Brain microvascular endothelial cell (primary cell): ENCODE results near the gene BDNF.
"Not testable (repeated sequence)": the region's sequence is repeated elsewhere in the genome, so short reads cannot be mapped to it uniquely, and the experiment has no call there.

Experiments used
- DNase-seq: peaks from one replicate; pipeline ENCODE4 v3.0.0-alpha.2; 2020
- H3K27ac ChIP-seq: fragments of 250-450 bp; sonication (Bioruptor Pico); 2 replicates; pipeline ENCODE4 v1.5.1; 2020; ENCODE audit warnings: mild to moderate bottlenecking, moderate library complexity
- H3K27me3 ChIP-seq: fragments of 250-450 bp; sonication (Bioruptor Pico); replicated peaks from 2 replicates; pipeline ENCODE4 v1.5.1; 2020; ENCODE audit warnings: mild to moderate bottlenecking
- H3K36me3 ChIP-seq: fragments of 250-450 bp; sonication (Bioruptor Pico); replicated peaks from 2 replicates; pipeline ENCODE4 v1.5.1; 2020; ENCODE audit warnings: mild to moderate bottlenecking
- H3K4me3 ChIP-seq: 2 replicates; pipeline ENCODE4 v1.5.1; 2011; ENCODE audit warnings: low read depth, mild to moderate bottlenecking, control low read depth, low read length, moderate library complexity
- CTCF ChIP-seq: IDR thresholded peaks from 2 replicates; pipeline ENCODE4 v1.5.1; 2011; ENCODE audit warnings: low read depth, mild to moderate bottlenecking, moderate library complexity, low read length, control low read depth, inconsistent platforms; ENCODE audit errors: missing control alignments
- in situ Hi-C: cut with HindIII; loops from 2 replicates; pipeline ENCODE4 v1.10.0; 2017; ENCODE audit warnings: low sequenced_read_pairs, low pct_ligation_motif_present

Gene BDNF

DNA sequence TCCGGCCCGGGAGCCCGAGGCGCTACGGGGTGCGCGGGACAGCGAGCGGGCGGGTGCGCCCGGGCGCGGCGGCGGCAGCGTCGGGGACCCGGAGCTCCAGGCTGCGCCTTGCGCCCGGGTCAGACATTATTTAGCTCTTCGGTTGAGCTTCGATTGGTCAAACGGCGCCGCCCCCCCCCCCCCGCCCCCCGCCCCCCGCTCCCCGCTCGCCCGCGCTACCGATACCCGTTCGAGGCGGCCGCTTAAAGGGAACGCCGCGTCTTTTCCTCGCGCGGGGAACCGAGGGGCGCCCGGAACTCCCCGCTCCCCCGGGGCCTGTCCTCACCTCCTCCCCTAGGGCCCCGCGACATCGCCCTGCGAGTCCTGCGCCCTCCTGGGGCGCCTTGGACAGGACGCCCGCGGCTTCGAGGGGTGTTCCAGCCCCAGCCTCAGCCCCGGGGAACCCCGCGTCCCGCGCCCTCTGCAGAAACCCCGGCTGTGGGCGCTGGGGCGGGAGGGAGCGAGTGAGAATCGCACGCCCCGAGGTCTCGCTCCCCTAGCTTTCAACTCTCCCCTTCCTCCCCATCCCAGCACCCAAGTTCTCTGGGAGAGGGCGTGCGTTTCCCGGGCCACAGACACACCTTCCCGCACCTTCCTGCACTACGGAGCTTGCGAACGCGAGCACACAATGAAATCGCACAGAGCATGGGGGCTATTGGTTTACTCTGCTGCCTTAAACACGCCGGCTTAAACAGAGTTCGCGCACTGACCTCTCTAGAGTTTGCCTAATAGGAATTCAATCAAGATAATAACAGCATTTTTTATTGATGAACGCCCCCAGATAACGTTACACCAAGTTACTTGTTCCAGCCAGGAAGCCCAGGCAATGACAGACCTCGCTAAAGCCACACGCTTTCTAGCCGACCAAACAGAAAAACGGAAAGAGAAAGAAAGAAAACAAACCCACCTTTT, at the start of gene BDNF:
Gene BDNF, minus strand, starts transcription at position 105 of the 951 bp plus-strand sequence. CDS start 41,891 bp downstream, outside the sequence.
- H3K4me3 ChIP-seq: peak within 1 kb of the TSS; percentile 84
- H3K27ac ChIP-seq: peak within 1 kb of the TSS; percentile 89
- no peak for DNase-seq
- no peaks in the 10 kb centered on the region for H3K27me3 ChIP-seq
- no peaks in the 10 kb centered on the region for H3K36me3 ChIP-seq
- TF ChIP-seq CTCF: peak; percentile 15
- in situ Hi-C loops: loop anchor here (25.0 kb wide), 1 partner anchor 212 kb away; no protein-coding TSS in a partner anchor

GRCh38 chr11:27740362-27741013, 40.2 kb upstream of the BDNF start:
- H3K27ac ChIP-seq: no peak overlapping the region
- H3K27me3 ChIP-seq: no peaks in the 10 kb centered on the region
- TF ChIP-seq CTCF: no peak
- DNase-seq: no peak
- H3K36me3 ChIP-seq: no peaks in the 10 kb centered on the region
- in situ Hi-C loops: no loop called here
- H3K4me3 ChIP-seq: no peak overlapping the region

DNA sequence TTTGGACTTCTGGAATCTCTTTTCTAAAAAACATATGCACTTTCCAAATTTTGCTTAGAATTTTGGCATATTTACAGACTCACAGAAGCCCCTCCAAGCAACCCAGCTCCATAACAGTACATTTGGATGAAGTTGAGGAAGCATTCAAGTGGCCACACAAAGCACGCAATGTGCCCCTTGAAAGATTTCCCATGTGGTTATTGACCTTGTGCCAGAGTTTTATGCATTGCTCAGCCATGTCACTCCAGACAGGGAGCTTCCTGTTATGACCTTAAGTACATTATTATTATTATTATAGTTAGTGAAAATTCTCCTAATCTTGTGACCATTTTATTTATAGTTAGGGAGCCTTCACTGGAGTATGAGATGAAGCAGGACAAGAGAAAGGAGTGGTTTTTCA, 35.0 kb upstream of the BDNF start:
- no peak overlapping the region for H3K27ac ChIP-seq
- in situ Hi-C loops: no loop called here
- DNase-seq: peak; percentile 55
- no peaks in the 10 kb centered on the region for H3K36me3 ChIP-seq
- H3K4me3 ChIP-seq: no peak overlapping the region
- H3K27me3 ChIP-seq: no peaks in the 10 kb centered on the region
- no peak for TF ChIP-seq CTCF

- H3K36me3 ChIP-seq, DNase-seq, H3K27me3 ChIP-seq, H3K27ac ChIP-seq, in situ Hi-C loops, H3K4me3 ChIP-seq: not testable (repeated sequence)
These were observed 31.5 kb upstream of the BDNF start for GRCh38 chr11:27731803-27732202.

GRCh38 chr11:27726981-27727380, 26.7 kb upstream of the BDNF start:
- H3K27ac ChIP-seq: no peak overlapping the region
- no peak for TF ChIP-seq CTCF
- H3K36me3 ChIP-seq: no peaks in the 10 kb centered on the region
- no peaks in the 10 kb centered on the region for H3K27me3 ChIP-seq
- in situ Hi-C loops: no loop called here
- H3K4me3 ChIP-seq: no peak overlapping the region
- DNase-seq: no peak

DNA sequence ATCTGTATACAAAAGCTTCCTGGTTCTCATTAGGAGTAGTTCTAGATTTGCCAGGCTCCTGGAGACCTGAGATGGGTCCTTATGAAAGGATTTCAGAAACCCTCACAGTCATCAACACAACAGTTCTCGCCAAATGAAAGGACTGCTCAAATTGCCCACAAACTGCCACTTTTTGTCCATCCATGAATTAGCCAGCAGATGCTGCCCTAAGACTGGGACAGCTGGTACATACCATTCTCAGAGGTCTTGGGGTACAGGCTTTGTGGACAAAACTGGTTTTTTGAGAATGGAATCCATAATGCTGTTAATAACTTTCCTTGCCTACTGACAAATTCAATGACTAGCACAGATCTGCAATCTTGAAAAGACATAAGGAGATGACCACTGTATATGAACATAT, 23.4 kb upstream of the BDNF start:
- Histone ChIP-seq H3K27me3 (no peaks in the 10 kb centered on the region), H3K27ac (no peak overlapping the region), H3K4me3 (no peak overlapping the region), H3K36me3 (no peaks in the 10 kb centered on the region)
- TF ChIP-seq CTCF: peak; percentile 36
- DNase-seq: no peak
- in situ Hi-C loops: loop anchor here (25.0 kb wide), 1 partner anchor 189 kb away; no protein-coding TSS in a partner anchor
